Cardiac fibroblast (primary cell): Measurements from ENCODE around the gene PTPRN2.

Experiments
- DNase-seq, 2 donors: peaks; one replicate each; pipeline versions ENCODE4 v3.0.0 to v3.0.0-alpha.2; 2010; ENCODE audit warnings: low read depth in 2 of 2
- H3K4me3 ChIP-seq, 2 donors: replicated peaks in 1 of 2; 1 replicate in 1 of 2; 2 replicates in 1 of 2; pipeline ENCODE4 v1.5.1; 2011; ENCODE audit warnings: low read depth in 2 of 2, low read length in 2 of 2, mild to moderate bottlenecking in 2 of 2, moderate library complexity in 1 of 2
- CTCF ChIP-seq: IDR thresholded peaks from one replicate; pipeline ENCODE4 v1.5.1; 2011; ENCODE audit warnings: low read depth, mild to moderate bottlenecking, low read length, inconsistent platforms

PTPRN2 gene

GRCh38 chr7:158581440-158582088, 6.1 kb downstream of the PTPRN2 start:
- TF ChIP-seq CTCF = no peak
- DNase-seq = no peak
- H3K4me3 ChIP-seq = no peak overlapping the region

- TF ChIP-seq CTCF = no peak
- no peak overlapping the region for H3K4me3 ChIP-seq
- no peak for DNase-seq
Observed at GRCh38 chr7:158579662-158580646, 7.7 kb downstream of the PTPRN2 start.

- no peak for DNase-seq
- H3K4me3 ChIP-seq = no peak overlapping the region
- TF ChIP-seq CTCF = no peak
Observed at GRCh38 chr7:158576050-158576762, 11.4 kb downstream of the PTPRN2 start.

GRCh38 chr7:158574308-158575036, 13.2 kb downstream of the PTPRN2 start:
- no peak overlapping the region for H3K4me3 ChIP-seq
- TF ChIP-seq CTCF = no peak
- no peak for DNase-seq

GRCh38 chr7:158573310-158573709, 14.3 kb downstream of the PTPRN2 start:
- DNase-seq = no peak
- TF ChIP-seq CTCF = no peak
- no peak overlapping the region for H3K4me3 ChIP-seq
